Measurements from ENCODE around the gene KRTAP4-7.
"Not testable (repeated sequence)": the region's sequence is repeated elsewhere in the genome, so short reads cannot be mapped to it uniquely, and the experiment has no call there.

Gene KRTAP4-7

GRCh38 chr17:41069031-41069430 lies 14.9 kb upstream of the KRTAP4-7 start:
- Histone ChIP-seq H3K9ac (ENCODE audit: low read depth, low read length) (no peak overlapping the region), H3K4me1 (ENCODE audit: control insufficient read depth, insufficient read depth, low read length) (no peaks in the 10 kb centered on the region), H3K4me3 (ENCODE audit: low read depth, low read length) (no peak overlapping the region), H3K36me3 (ENCODE audit: control insufficient read depth, insufficient read depth, low read length) (no peaks in the 10 kb centered on the region), H3K27me3 (ENCODE audit: control insufficient read depth, insufficient read depth, low read length) (no peaks in the 10 kb centered on the region), H3K9me3 (ENCODE audit: control insufficient read depth, insufficient read depth, low read length) (no peaks in the 10 kb centered on the region)

GRCh38 chr17:41071606-41072360 lies 12.2 kb upstream of the KRTAP4-7 start:
- no peaks in the 10 kb centered on the region for H3K36me3 ChIP-seq (ENCODE audit: control insufficient read depth, insufficient read depth, low read length)
- H3K9ac ChIP-seq (ENCODE audit: low read depth, low read length) = no peak overlapping the region
- H3K9me3 ChIP-seq (ENCODE audit: control insufficient read depth, insufficient read depth, low read length) = no peaks in the 10 kb centered on the region
- H3K27me3 ChIP-seq (ENCODE audit: control insufficient read depth, insufficient read depth, low read length) = no peaks in the 10 kb centered on the region
- no peak overlapping the region for H3K4me3 ChIP-seq (ENCODE audit: low read depth, low read length)
- no peaks in the 10 kb centered on the region for H3K4me1 ChIP-seq (ENCODE audit: control insufficient read depth, insufficient read depth, low read length)

DNA sequence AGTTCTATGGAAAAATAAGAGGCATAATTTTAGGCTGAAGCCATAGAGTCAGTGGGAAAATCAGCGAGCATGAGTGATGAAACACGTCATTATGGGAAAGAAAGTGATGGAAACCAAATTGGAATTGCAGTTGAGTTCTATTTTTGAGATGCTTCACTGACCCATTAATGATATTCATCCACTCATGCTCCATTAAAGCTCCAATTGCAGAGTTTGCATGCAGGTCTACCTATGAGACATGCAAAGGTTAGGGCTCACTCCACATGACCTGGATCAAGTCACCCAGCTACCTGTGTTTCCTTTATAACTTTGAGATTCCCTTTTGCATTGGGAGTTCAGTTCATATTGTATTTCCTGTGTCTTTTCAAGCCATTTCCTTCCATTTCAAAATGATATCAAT lies 10.3 kb upstream of the KRTAP4-7 start:
- no peaks in the 10 kb centered on the region for H3K9me3 ChIP-seq (ENCODE audit: control insufficient read depth, insufficient read depth, low read length)
- H3K4me1 ChIP-seq (ENCODE audit: control insufficient read depth, insufficient read depth, low read length) = no peaks in the 10 kb centered on the region
- H3K9ac ChIP-seq (ENCODE audit: low read depth, low read length) = no peak overlapping the region
- no peaks in the 10 kb centered on the region for H3K36me3 ChIP-seq (ENCODE audit: control insufficient read depth, insufficient read depth, low read length)
- H3K27me3 ChIP-seq (ENCODE audit: control insufficient read depth, insufficient read depth, low read length) = no peaks in the 10 kb centered on the region
- H3K4me3 ChIP-seq (ENCODE audit: low read depth, low read length) = no peak overlapping the region

DNA sequence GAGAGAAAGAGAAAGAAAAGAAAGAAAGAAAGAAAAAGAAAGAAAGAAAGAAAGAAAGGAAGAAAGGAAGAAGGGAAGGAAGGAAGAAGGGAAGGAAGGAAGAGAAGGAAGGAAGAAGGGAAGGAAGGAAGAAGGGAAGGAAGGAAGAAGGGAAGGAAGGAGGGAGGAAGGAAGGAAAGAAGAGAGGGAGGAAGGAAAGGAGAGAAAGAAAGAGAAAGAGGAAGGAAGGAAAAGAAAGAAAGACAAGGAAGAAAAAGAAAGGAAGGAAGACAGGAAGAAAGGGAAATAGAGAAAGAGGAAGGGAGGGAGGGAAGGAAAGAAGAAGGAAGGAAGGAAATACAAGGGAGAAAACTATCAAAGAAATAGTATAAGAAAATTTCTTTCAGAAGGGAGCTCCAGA lies 7.2 kb upstream of the KRTAP4-7 start:
- Histone ChIP-seq H3K4me3 (ENCODE audit: low read depth, low read length) (no peak overlapping the region), H3K9ac (ENCODE audit: low read depth, low read length) (no peak overlapping the region), H3K36me3 (ENCODE audit: control insufficient read depth, insufficient read depth, low read length) (no peaks in the 10 kb centered on the region), H3K9me3 (ENCODE audit: control insufficient read depth, insufficient read depth, low read length) (no peaks in the 10 kb centered on the region), H3K4me1 (ENCODE audit: control insufficient read depth, insufficient read depth, low read length) (no peaks in the 10 kb centered on the region), H3K27me3 (ENCODE audit: control insufficient read depth, insufficient read depth, low read length) (no peaks in the 10 kb centered on the region)

DNA sequence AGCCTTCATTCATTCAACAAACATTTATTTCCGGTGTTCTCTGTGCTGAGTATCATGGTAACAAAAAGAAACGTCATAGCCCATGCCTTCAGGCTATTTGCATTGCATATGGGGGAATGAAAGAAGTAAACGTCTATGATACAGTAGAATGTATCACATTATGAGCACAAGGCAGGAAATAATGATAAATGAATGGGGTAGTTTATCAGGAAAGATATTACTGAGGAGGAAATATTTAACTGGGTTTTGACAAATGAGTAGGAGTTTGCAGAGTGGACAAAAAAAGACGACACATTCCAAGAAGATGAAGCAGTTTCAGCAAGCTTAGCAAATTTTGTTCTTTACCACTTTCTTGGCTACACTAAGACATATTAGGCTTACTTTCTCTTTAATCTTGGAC lies 1.3 kb upstream of the KRTAP4-7 start:
- Histone ChIP-seq H3K9ac (ENCODE audit: low read depth, low read length) (no peak overlapping the region), H3K36me3 (ENCODE audit: control insufficient read depth, insufficient read depth, low read length) (no peaks in the 10 kb centered on the region), H3K4me1 (ENCODE audit: control insufficient read depth, insufficient read depth, low read length) (no peaks in the 10 kb centered on the region), H3K27me3 (ENCODE audit: control insufficient read depth, insufficient read depth, low read length) (no peaks in the 10 kb centered on the region), H3K4me3 (ENCODE audit: low read depth, low read length) (no peak overlapping the region), H3K9me3 (ENCODE audit: control insufficient read depth, insufficient read depth, low read length) (no peaks in the 10 kb centered on the region)

- H3K9ac ChIP-seq (ENCODE audit: low read depth, low read length); H3K27me3 ChIP-seq (ENCODE audit: control insufficient read depth, insufficient read depth, low read length); H3K4me3 ChIP-seq (ENCODE audit: low read depth, low read length); H3K4me1 ChIP-seq (ENCODE audit: control insufficient read depth, insufficient read depth, low read length); H3K36me3 ChIP-seq (ENCODE audit: control insufficient read depth, insufficient read depth, low read length); H3K9me3 ChIP-seq (ENCODE audit: control insufficient read depth, insufficient read depth, low read length): not testable (repeated sequence)
These were observed 523 bp upstream of the KRTAP4-7 start for GRCh38 chr17:41083427-41083826.

GRCh38 chr17:41088760-41089352 lies 4.9 kb downstream of the KRTAP4-7 start:
- H3K4me3 ChIP-seq (ENCODE audit: low read depth, low read length); H3K9ac ChIP-seq (ENCODE audit: low read depth, low read length); H3K36me3 ChIP-seq (ENCODE audit: control insufficient read depth, insufficient read depth, low read length); H3K4me1 ChIP-seq (ENCODE audit: control insufficient read depth, insufficient read depth, low read length); H3K27me3 ChIP-seq (ENCODE audit: control insufficient read depth, insufficient read depth, low read length); H3K9me3 ChIP-seq (ENCODE audit: control insufficient read depth, insufficient read depth, low read length): not testable (repeated sequence)

- no peak overlapping the region for H3K4me3 ChIP-seq (ENCODE audit: low read depth, low read length)
- no peaks in the 10 kb centered on the region for H3K27me3 ChIP-seq (ENCODE audit: control insufficient read depth, insufficient read depth, low read length)
- no peaks in the 10 kb centered on the region for H3K36me3 ChIP-seq (ENCODE audit: control insufficient read depth, insufficient read depth, low read length)
- peaks cover 3% of the 10 kb centered on the region for H3K9me3 ChIP-seq (ENCODE audit: control insufficient read depth, insufficient read depth, low read length)
- no peak overlapping the region for H3K9ac ChIP-seq (ENCODE audit: low read depth, low read length)
- peaks cover 2% of the 10 kb centered on the region for H3K4me1 ChIP-seq (ENCODE audit: control insufficient read depth, insufficient read depth, low read length)
These were observed 12.1 kb downstream of the KRTAP4-7 start for GRCh38 chr17:41096055-41096454.

GRCh38 chr17:41098042-41098441 lies 14.1 kb downstream of the KRTAP4-7 start, which contains the start of gene KRTAP4-8:
KRTAP4-8 (minus strand) TSS chr17:41098142; CDS start chr17:41098084, 58 bp downstream.
- no peaks in the 10 kb centered on the region for H3K27me3 ChIP-seq (ENCODE audit: control insufficient read depth, insufficient read depth, low read length)
- no peaks in the 10 kb centered on the region for H3K9me3 ChIP-seq (ENCODE audit: control insufficient read depth, insufficient read depth, low read length)
- H3K9ac ChIP-seq (ENCODE audit: low read depth, low read length) = no peak within 1 kb of the TSS
- no peak within 1 kb of the TSS for H3K4me3 ChIP-seq (ENCODE audit: low read depth, low read length)
- H3K4me1 ChIP-seq (ENCODE audit: control insufficient read depth, insufficient read depth, low read length) = peaks cover 2% of the 10 kb centered on the region
- H3K36me3 ChIP-seq (ENCODE audit: control insufficient read depth, insufficient read depth, low read length) = no peaks in the 10 kb centered on the region

- Histone ChIP-seq H3K4me1 (ENCODE audit: control insufficient read depth, insufficient read depth, low read length) (peaks cover 2% of the 10 kb centered on the region), H3K36me3 (ENCODE audit: control insufficient read depth, insufficient read depth, low read length) (no peaks in the 10 kb centered on the region), H3K9ac (ENCODE audit: low read depth, low read length) (no peak overlapping the region)
These were observed 14.5 kb downstream of the KRTAP4-7 start for GRCh38 chr17:41098481-41098880.

GRCh38 chr17:41099682-41100480 lies 15.9 kb downstream of the KRTAP4-7 start:
- not testable (repeated sequence) for H3K4me1 ChIP-seq (ENCODE audit: control insufficient read depth, insufficient read depth, low read length); H3K36me3 ChIP-seq (ENCODE audit: control insufficient read depth, insufficient read depth, low read length); H3K9me3 ChIP-seq (ENCODE audit: control insufficient read depth, insufficient read depth, low read length); H3K27me3 ChIP-seq (ENCODE audit: control insufficient read depth, insufficient read depth, low read length); H3K9ac ChIP-seq (ENCODE audit: low read depth, low read length); H3K4me3 ChIP-seq (ENCODE audit: low read depth, low read length)

More at GRCh38 chr17:41098481-41098880, 14.5 kb downstream of the KRTAP4-7 start:
- H3K27me3 ChIP-seq (ENCODE audit: control insufficient read depth, insufficient read depth, low read length) = no peaks in the 10 kb centered on the region
- no peaks in the 10 kb centered on the region for H3K9me3 ChIP-seq (ENCODE audit: control insufficient read depth, insufficient read depth, low read length)
- no peak overlapping the region for H3K4me3 ChIP-seq (ENCODE audit: low read depth, low read length)
